ENCODE data around the gene NELFA. TPM values are rescaled to one million over a fixed set of nuclear protein-coding genes. Genes with fewer than 3 reads are reported as not detected.

NELFA gene
- total RNA-seq, 4 donors from 2014 or later, result 23.2 to 41.5 (median 35.5) TPM

DNA sequence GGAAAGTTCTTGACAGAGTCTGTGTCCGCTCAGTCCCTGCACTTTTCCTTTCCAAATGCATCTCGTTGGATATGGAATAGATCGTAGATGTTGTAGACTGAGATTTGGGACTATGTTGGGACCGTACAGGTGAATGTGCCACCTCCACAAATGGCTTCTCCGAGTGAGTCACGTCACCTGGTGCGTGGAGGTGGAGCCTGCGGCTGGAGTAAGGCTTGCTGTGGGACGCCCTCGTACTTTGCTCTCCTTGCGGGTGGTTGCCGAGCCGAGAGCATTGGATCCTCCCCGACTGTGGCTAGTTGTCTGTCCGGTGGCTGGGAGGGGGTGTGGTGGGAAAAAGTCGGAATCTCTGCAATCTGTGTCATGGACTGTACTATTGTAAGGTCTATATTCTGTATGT lies 60.5 kb downstream of the NELFA start:
- H3K36me3 ChIP-seq, result peaks cover 23% of the 10 kb centered on the region
- TF ChIP-seq EP300 (IDR thresholded peaks at IDR 0.05), result no peak
- TF ChIP-seq POLR2AphosphoS5 (IDR thresholded peaks at IDR 0.05), result no peak
- TF ChIP-seq POLR2A (IDR thresholded peaks at IDR 0.05), result no peak
- TF ChIP-seq, protein P1, sequence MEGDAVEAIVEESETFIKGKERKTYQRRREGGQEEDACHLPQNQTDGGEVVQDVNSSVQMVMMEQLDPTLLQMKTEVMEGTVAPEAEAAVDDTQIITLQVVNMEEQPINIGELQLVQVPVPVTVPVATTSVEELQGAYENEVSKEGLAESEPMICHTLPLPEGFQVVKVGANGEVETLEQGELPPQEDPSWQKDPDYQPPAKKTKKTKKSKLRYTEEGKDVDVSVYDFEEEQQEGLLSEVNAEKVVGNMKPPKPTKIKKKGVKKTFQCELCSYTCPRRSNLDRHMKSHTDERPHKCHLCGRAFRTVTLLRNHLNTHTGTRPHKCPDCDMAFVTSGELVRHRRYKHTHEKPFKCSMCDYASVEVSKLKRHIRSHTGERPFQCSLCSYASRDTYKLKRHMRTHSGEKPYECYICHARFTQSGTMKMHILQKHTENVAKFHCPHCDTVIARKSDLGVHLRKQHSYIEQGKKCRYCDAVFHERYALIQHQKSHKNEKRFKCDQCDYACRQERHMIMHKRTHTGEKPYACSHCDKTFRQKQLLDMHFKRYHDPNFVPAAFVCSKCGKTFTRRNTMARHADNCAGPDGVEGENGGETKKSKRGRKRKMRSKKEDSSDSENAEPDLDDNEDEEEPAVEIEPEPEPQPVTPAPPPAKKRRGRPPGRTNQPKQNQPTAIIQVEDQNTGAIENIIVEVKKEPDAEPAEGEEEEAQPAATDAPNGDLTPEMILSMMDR (IDR thresholded peaks at IDR 0.05), result no peak
- no peaks in the 10 kb centered on the region for H3K9me3 ChIP-seq
- WGBS, result 95% methylated on average over 16 of the region's 16 CpGs
- no peaks in the 10 kb centered on the region for H3K4me1 ChIP-seq
- no peak overlapping the region for H3K4me3 ChIP-seq
- DNase-seq (ENCODE audit: low spot score in 2 of 2), result no peak
- H3K27ac ChIP-seq, result no peak overlapping the region
- H3K27me3 ChIP-seq, result no peaks in the 10 kb centered on the region

DNA sequence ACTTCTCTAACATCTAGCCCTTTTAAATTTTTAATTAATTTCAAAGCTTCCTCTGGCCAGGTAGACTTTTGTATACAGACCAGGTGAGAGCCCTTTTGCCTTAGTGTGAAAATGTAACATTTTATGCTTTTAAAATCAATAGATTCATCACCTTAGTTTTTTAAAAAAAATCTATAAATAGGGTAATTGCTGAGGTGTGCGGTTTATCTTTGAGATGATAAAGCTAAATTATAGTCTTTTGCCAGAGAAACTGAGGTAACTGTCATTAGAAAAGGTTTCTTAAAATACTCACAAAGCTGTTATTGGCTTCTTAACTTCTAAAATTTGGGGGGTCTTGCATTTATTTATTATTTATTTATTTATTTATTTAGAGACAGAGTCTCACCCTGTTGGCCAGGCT lies 62.9 kb downstream of the NELFA start:
- Histone ChIP-seq H3K4me1 (no peaks in the 10 kb centered on the region), H3K9me3 (no peaks in the 10 kb centered on the region), H3K36me3 (peaks cover 14% of the 10 kb centered on the region), H3K4me3 (no peak overlapping the region), H3K27me3 (no peaks in the 10 kb centered on the region), H3K27ac (no peak overlapping the region)
- WGBS, result 100% methylated on average over 1 of the region's 1 CpG
- TF ChIP-seq POLR2AphosphoS5 (IDR thresholded peaks at IDR 0.05) (no peak), EP300 (IDR thresholded peaks at IDR 0.05) (no peak), POLR2A (IDR thresholded peaks at IDR 0.05) (no peak)
- TF ChIP-seq, protein P1 (IDR thresholded peaks at IDR 0.05), result no peak
- no peak for DNase-seq (ENCODE audit: low spot score in 2 of 2)

DNA sequence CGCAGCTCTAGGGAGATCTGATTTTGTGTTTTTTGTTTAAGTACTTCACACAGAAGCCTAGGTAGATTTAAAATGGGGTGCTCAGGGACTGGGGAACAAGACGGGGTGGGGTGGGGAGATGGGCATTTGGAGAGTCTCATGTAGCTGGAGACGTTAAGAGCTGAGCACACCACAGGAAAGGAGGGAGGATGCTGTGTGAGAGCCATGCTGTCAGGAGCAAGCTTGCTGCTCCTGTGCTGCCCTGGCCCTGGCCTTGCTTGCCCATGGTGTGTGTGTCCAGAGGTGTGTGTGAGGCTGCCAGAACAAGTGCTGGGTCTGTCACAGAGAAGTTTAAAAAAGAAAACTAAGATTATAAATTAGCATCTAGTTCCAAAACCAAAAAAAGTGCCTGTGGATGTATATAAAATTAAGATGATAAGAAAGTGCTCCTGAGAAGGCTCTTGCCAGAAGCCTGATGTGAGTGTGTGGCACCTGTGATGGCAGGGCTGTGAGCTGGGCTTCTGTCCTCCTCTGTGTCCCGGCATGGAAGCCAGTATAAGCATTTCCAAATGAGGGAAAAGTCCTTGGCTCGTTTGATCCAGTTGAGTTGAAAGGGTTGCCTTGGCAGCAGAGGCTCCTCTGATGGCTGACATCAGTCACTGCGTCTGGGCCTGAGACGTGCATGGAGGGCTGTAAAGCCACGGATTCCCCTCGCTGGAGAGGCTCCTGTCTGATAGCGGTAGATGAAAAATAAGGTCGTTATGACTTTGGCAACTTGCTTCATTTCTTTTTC lies 63.5 kb downstream of the NELFA start:
- Histone ChIP-seq H3K4me1 (no peaks in the 10 kb centered on the region), H3K4me3 (no peak overlapping the region), H3K27me3 (no peaks in the 10 kb centered on the region), H3K9me3 (no peaks in the 10 kb centered on the region), H3K27ac (no peak overlapping the region), H3K36me3 (peaks cover 20% of the 10 kb centered on the region)
- 73% methylated on average over 11 of the region's 11 CpGs for WGBS
- TF ChIP-seq POLR2AphosphoS5 (IDR thresholded peaks at IDR 0.05) (no peak), POLR2A (IDR thresholded peaks at IDR 0.05) (no peak), EP300 (IDR thresholded peaks at IDR 0.05) (no peak)
- TF ChIP-seq, protein P1 (IDR thresholded peaks at IDR 0.05), result no peak
- no peak for DNase-seq (ENCODE audit: low spot score in 2 of 2)

DNA sequence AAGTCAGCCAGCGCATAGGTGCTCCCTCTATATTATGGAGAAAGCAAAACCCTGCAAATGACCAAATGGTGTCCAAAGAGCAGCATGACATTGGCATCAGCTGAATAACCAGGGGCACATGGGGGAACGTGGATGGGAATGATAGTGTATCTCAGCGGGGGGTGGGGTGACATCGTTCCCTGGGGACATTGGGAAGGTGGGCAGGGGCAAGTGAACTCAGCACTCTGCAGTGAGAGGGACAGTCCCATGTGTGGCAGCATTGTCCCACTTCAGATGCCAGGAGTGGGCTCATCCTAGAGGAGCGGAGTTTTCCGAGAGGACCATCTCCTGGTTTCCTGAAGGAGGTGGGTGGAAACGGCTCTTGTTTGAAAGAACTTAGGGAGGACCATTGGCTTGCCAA lies 64.8 kb downstream of the NELFA start:
- H3K4me3 ChIP-seq, result no peak overlapping the region
- 92% methylated on average over 7 of the region's 7 CpGs for WGBS
- H3K27ac ChIP-seq, result no peak overlapping the region
- H3K36me3 ChIP-seq, result peaks cover 27% of the 10 kb centered on the region
- no peak for DNase-seq (ENCODE audit: low spot score in 2 of 2)
- H3K27me3 ChIP-seq, result no peaks in the 10 kb centered on the region
- H3K9me3 ChIP-seq, result no peaks in the 10 kb centered on the region
- H3K4me1 ChIP-seq, result no peaks in the 10 kb centered on the region
- TF ChIP-seq EP300 (IDR thresholded peaks at IDR 0.05), result no peak

DNA sequence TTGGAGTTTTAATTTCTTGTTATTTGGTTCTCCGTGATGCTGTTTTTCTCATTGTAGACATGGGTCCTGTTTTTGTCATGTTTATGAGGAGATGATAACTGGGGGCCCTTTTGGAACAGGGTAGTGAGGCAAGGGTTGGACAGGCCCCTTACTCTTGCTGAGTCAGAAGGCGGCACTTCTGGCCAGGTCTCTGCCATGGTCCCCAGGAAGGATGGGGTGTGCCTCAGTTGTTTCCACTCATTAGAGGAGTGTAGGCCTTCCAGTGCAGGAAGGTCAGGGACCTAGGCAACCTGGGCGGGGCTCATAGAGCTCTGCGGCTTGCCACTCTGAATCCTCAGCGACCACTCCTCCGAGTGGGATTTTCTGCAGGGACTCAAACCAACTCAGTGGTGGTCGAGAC lies 68.2 kb downstream of the NELFA start:
- no peaks in the 10 kb centered on the region for H3K9me3 ChIP-seq
- H3K27ac ChIP-seq, result no peak overlapping the region
- peaks cover 36% of the 10 kb centered on the region for H3K36me3 ChIP-seq
- 83% methylated on average over 7 of the region's 7 CpGs for whole genome bisulfite sequencing
- no peaks in the 10 kb centered on the region for H3K4me1 ChIP-seq
- no peak for DNase-seq (ENCODE audit: low spot score in 2 of 2)
- H3K4me3 ChIP-seq, result no peak overlapping the region
- TF ChIP-seq, protein P1 (IDR thresholded peaks at IDR 0.05), result no peak
- no peak for TF ChIP-seq EP300 (IDR thresholded peaks at IDR 0.05)
- no peak for TF ChIP-seq POLR2AphosphoS5 (IDR thresholded peaks at IDR 0.05)
- no peak for TF ChIP-seq POLR2A (IDR thresholded peaks at IDR 0.05)
- no peaks in the 10 kb centered on the region for H3K27me3 ChIP-seq
